ENCODE measurements around the gene PPP1R3A. TPM values are rescaled to one million over a fixed set of nuclear protein-coding genes. Genes with fewer than 3 reads are reported as not detected.

Gene PPP1R3A
- total RNA-seq, 2 donors from 2014 or later: not detected

DNA sequence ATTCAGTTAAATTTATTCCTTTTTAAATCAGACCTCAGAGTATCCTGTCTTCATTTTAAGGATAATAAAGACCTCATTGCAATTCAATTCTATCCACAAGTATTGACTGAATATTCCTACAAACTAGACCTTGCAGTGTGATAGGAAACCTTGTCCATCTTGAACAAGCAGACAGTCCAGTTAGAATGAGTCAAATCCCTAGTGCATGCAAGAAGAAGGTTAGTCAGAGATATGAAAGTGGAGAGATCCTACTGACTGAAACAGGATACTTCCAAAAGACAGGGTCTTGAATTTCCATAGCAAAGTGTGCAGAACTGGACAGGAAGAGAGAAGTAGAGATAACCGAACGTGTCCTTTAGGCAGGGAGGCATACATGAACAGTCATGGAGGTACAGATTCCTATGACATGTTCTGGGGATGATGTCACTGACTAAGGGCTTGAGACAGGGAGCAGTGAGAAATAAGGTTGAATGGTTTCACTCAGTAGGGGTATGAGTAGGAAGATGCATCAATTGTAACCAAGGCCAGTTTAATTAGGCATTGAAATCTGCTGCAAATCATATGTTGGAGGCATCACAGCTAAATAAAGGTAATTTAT, 45.2 kb downstream of the PPP1R3A start:
- Mint-ChIP-seq H3K4me3 (no peak overlapping the region), H3K9me3 (peaks cover 2% of the 10 kb centered on the region), H3K27me3 (ENCODE audit: insufficient read depth) (no peaks in the 10 kb centered on the region), H3K27ac (no peak overlapping the region), H3K36me3 (ENCODE audit: low read depth) (no peaks in the 10 kb centered on the region), H3K4me1 (no peaks in the 10 kb centered on the region)
- DNase-seq: no peak
- Histone ChIP-seq H3K36me3 (ENCODE audit: control insufficient read depth, insufficient read depth, low read length) (no peaks in the 10 kb centered on the region), H3K27me3 (ENCODE audit: control insufficient read depth, insufficient read depth, low read length, poor library complexity, severe bottlenecking) (peaks cover 7% of the 10 kb centered on the region), H3K9ac (ENCODE audit: extremely low read depth, low read length, poor library complexity, severe bottlenecking) (no peak overlapping the region), H3K4me1 (ENCODE audit: control insufficient read depth, insufficient read depth, low read length) (no peaks in the 10 kb centered on the region), H3K9me3 (ENCODE audit: control insufficient read depth, low read length) (no peaks in the 10 kb centered on the region), H3K27ac (ENCODE audit: low read depth, low read length) (no peak overlapping the region), H3K4me3 (ENCODE audit: low read length) (no peak overlapping the region)
- 88 to 91% methylated on average over 2 of the region's 2 CpGs for WGBS, 2 experiments (ENCODE audit: insufficient coverage in 1 of 2, insufficient read length in 1 of 2)
- TF ChIP-seq, protein P1, sequence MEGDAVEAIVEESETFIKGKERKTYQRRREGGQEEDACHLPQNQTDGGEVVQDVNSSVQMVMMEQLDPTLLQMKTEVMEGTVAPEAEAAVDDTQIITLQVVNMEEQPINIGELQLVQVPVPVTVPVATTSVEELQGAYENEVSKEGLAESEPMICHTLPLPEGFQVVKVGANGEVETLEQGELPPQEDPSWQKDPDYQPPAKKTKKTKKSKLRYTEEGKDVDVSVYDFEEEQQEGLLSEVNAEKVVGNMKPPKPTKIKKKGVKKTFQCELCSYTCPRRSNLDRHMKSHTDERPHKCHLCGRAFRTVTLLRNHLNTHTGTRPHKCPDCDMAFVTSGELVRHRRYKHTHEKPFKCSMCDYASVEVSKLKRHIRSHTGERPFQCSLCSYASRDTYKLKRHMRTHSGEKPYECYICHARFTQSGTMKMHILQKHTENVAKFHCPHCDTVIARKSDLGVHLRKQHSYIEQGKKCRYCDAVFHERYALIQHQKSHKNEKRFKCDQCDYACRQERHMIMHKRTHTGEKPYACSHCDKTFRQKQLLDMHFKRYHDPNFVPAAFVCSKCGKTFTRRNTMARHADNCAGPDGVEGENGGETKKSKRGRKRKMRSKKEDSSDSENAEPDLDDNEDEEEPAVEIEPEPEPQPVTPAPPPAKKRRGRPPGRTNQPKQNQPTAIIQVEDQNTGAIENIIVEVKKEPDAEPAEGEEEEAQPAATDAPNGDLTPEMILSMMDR (conservative IDR thresholded peaks at IDR 0.05): no peak

DNA sequence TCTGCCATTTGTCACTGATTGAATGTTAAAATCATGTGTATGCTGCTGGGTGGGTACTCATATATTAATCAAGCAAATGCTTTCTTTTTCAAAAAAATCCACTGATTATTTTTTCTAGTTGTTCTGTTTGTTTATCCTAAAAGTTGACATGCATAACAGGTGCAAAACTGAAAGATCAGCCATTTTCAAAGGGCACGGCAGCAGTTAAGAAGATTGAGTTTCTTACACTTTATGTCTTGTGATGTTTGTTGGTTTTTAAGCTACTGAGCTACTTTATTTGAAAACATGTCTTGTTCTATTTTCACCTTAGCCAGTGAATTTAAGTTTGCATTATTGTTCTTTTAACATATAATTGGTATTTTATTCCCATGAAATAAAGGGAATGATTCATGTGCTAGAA, 45.8 kb downstream of the PPP1R3A start:
- TF ChIP-seq, protein P1 (conservative IDR thresholded peaks at IDR 0.05): no peak
- Histone ChIP-seq H3K4me3 (ENCODE audit: low read length) (no peak overlapping the region), H3K9me3 (ENCODE audit: control insufficient read depth, low read length) (no peaks in the 10 kb centered on the region), H3K9ac (ENCODE audit: extremely low read depth, low read length, poor library complexity, severe bottlenecking) (no peak overlapping the region), H3K27ac (ENCODE audit: low read depth, low read length) (no peak overlapping the region), H3K4me1 (ENCODE audit: control insufficient read depth, insufficient read depth, low read length) (no peaks in the 10 kb centered on the region), H3K36me3 (ENCODE audit: control insufficient read depth, insufficient read depth, low read length) (no peaks in the 10 kb centered on the region), H3K27me3 (ENCODE audit: control insufficient read depth, insufficient read depth, low read length, poor library complexity, severe bottlenecking) (peaks cover under 1% of the 10 kb centered on the region)
- Mint-ChIP-seq H3K36me3 (ENCODE audit: low read depth) (no peaks in the 10 kb centered on the region), H3K27ac (no peak overlapping the region), H3K27me3 (ENCODE audit: insufficient read depth) (no peaks in the 10 kb centered on the region), H3K4me3 (no peak overlapping the region), H3K4me1 (no peaks in the 10 kb centered on the region), H3K9me3 (peaks cover 2% of the 10 kb centered on the region)
- DNase-seq: no peak
- WGBS, 2 experiments (ENCODE audit: insufficient coverage in 1 of 2, insufficient read length in 1 of 2): 100% methylated on average over 1 of the region's 1 CpG; no CpG with 5 or more reads in 1 of the 2 experiments

DNA sequence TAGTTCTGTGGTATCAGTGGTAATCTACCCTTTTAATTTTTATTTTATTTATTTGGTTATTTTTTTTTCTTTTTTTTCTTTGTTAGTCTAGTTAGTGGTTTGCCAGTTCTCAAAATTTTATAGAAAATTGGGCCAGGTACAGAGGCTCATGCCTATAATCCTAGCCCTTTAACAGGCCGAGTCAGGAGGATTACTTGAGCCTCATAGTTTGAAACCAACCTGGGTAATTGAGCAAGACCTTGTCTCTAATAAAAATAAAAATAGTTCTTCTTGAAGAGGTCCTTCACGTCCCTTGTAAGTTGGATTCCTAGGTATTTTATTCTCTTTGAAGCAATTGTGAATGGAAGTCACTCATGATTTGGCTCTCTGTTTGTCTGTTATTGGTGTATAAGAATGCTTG, 51.5 kb downstream of the PPP1R3A start:
- no peak overlapping the region for H3K27ac ChIP-seq (ENCODE audit: low read depth, low read length)
- WGBS, 2 experiments (ENCODE audit: insufficient coverage in 1 of 2, insufficient read length in 1 of 2): 82 to 92% methylated on average over 1 to 2 of the region's 2 CpGs
- Mint-ChIP-seq H3K9me3 (peaks cover 2% of the 10 kb centered on the region), H3K4me3 (no peak overlapping the region), H3K36me3 (ENCODE audit: low read depth) (no peaks in the 10 kb centered on the region), H3K4me1 (no peaks in the 10 kb centered on the region), H3K27me3 (ENCODE audit: insufficient read depth) (no peaks in the 10 kb centered on the region), H3K27ac (no peak overlapping the region)
- H3K9me3 ChIP-seq (ENCODE audit: control insufficient read depth, low read length): no peaks in the 10 kb centered on the region
- H3K4me3 ChIP-seq (ENCODE audit: low read length): no peak overlapping the region
- no peak for DNase-seq
- H3K36me3 ChIP-seq (ENCODE audit: control insufficient read depth, insufficient read depth, low read length): no peaks in the 10 kb centered on the region
- H3K27me3 ChIP-seq (ENCODE audit: control insufficient read depth, insufficient read depth, low read length, poor library complexity, severe bottlenecking): no peaks in the 10 kb centered on the region
- H3K4me1 ChIP-seq (ENCODE audit: control insufficient read depth, insufficient read depth, low read length): no peaks in the 10 kb centered on the region
- no peak overlapping the region for H3K9ac ChIP-seq (ENCODE audit: extremely low read depth, low read length, poor library complexity, severe bottlenecking)
- TF ChIP-seq, protein P1 (conservative IDR thresholded peaks at IDR 0.05): no peak
